B cell (primary cell): ENCODE data around the gene FSTL5.

Experiments used
- EZH2 ChIP-seq: IDR thresholded peaks from 2 replicates; pipeline ENCODE4 v1.6.1; 2012; ENCODE audit warnings: borderline replicate concordance, low read depth, mild to moderate bottlenecking, moderate library complexity, low read length; ENCODE audit not compliant: insufficient read depth, poor library complexity, severe bottlenecking
- TF ChIP-seq, protein P1 (sequence below): fragments of 200-600 bp; IDR thresholded peaks from one replicate; pipeline ENCODE4 v1.8.0; 2022; ENCODE audit warnings: antibody characterized with exemption, mild to moderate bottlenecking

DNA sequence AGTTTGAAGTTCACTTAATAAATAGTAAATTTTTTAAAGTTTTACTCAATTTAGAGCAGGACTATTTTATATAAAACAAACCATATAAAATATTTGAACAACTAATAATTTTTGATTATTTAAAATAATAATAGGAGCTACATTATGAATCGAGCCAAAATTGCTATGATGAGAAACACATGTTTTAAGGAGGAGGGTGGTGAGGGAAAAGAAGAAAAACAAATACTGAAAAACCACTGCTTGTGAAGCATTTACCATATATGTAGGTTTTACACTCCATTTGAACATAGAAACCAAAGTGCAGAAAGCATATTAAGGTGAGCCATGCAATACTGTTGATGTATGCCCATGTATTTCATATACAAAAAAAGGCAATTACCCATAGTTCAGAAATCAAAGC, 448.9 kb downstream of the FSTL5 start:
- TF ChIP-seq, protein P1, sequence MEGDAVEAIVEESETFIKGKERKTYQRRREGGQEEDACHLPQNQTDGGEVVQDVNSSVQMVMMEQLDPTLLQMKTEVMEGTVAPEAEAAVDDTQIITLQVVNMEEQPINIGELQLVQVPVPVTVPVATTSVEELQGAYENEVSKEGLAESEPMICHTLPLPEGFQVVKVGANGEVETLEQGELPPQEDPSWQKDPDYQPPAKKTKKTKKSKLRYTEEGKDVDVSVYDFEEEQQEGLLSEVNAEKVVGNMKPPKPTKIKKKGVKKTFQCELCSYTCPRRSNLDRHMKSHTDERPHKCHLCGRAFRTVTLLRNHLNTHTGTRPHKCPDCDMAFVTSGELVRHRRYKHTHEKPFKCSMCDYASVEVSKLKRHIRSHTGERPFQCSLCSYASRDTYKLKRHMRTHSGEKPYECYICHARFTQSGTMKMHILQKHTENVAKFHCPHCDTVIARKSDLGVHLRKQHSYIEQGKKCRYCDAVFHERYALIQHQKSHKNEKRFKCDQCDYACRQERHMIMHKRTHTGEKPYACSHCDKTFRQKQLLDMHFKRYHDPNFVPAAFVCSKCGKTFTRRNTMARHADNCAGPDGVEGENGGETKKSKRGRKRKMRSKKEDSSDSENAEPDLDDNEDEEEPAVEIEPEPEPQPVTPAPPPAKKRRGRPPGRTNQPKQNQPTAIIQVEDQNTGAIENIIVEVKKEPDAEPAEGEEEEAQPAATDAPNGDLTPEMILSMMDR: no peak
- no peak for TF ChIP-seq EZH2
